ENCODE data around the gene GALNT18.

GALNT18 gene

DNA sequence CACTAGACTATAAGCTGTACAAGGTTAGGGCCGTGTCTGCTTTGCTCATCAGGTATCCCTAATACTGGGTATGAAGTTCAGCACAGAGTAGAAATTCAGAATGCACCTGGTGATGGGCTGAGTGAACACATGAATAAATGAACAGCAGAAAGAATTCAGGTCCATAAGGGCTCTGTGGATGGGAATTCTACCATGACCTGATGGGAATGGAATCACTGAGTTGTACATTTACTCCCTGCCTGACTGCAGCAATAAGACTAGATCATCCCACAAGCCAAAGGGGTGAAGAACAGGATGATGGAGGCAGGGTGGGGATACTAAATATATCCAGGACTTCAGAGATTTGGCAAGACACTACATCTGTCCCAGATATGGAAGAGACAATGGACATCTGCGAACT lies 182.2 kb downstream of the GALNT18 start:
- H3K4me1 ChIP-seq (ENCODE audit: control insufficient read depth in 2 of 2, insufficient read depth in 1 of 2, low read depth in 1 of 2, low read length in 2 of 2): peaks cover 0 to 22% of the 10 kb centered on the region in 2 donors
- H2BK15ac ChIP-seq (ENCODE audit: low read length): no peak overlapping the region
- H3K36me3 ChIP-seq (replicated peaks in 1 of 2; ENCODE audit: control insufficient read depth in 2 of 2, insufficient read depth in 2 of 2, low read length in 2 of 2): no peaks in the 10 kb centered on the region
- H3K23ac ChIP-seq (ENCODE audit: low read depth, low read length, poor library complexity): no peak overlapping the region
- no CpG with 5 or more reads among the region's 2 CpGs for WGBS, 2 donors (ENCODE audit: extremely low coverage in 2 of 2, insufficient read length in 2 of 2, insufficient replicate concordance in 1 of 2)
- no peak overlapping the region for H3K4me3 ChIP-seq (ENCODE audit: low read length in 2 of 2)
- no peak overlapping the region for H3K4ac ChIP-seq (ENCODE audit: low read length)
- no peak overlapping the region for H3K9ac ChIP-seq (ENCODE audit: low read depth, low read length, poor library complexity)
- H3K27me3 ChIP-seq (ENCODE audit: control insufficient read depth in 3 of 3, insufficient read depth in 3 of 3, low read depth in 1 of 3, low read length in 3 of 3): no peaks in the 10 kb centered on the region
- no peak overlapping the region for H2BK5ac ChIP-seq (ENCODE audit: low read length)
- no peak overlapping the region for H3K14ac ChIP-seq (ENCODE audit: low read length)
- no peak overlapping the region for H4K91ac ChIP-seq (ENCODE audit: low read depth, low read length, poor library complexity)
- no peaks in the 10 kb centered on the region for H3K9me3 ChIP-seq (replicated peaks in 1 of 2; ENCODE audit: control insufficient read depth in 2 of 2, insufficient read depth in 1 of 2, low read depth in 1 of 2, low read length in 2 of 2)
- DNase-seq (ENCODE audit: low spot score): no peak
- no peak overlapping the region for H3K27ac ChIP-seq (replicated peaks; ENCODE audit: low read length)
- H2AK5ac ChIP-seq (ENCODE audit: low read depth, low read length): no peak overlapping the region
- H2AFZ ChIP-seq (ENCODE audit: low read length): no peak overlapping the region
- no peak overlapping the region for H2BK12ac ChIP-seq (ENCODE audit: low read length)
- no peak overlapping the region for H3K18ac ChIP-seq (ENCODE audit: low read length)
- H4K8ac ChIP-seq (ENCODE audit: low read depth, low read length): no peak overlapping the region
- no peak overlapping the region for H2BK120ac ChIP-seq (ENCODE audit: low read depth, low read length)
- H3K79me1 ChIP-seq (ENCODE audit: low read depth, low read length): no peaks in the 10 kb centered on the region
- no peak overlapping the region for H3K4me2 ChIP-seq (ENCODE audit: insufficient read depth, low read length, poor library complexity, severe bottlenecking)

DNA sequence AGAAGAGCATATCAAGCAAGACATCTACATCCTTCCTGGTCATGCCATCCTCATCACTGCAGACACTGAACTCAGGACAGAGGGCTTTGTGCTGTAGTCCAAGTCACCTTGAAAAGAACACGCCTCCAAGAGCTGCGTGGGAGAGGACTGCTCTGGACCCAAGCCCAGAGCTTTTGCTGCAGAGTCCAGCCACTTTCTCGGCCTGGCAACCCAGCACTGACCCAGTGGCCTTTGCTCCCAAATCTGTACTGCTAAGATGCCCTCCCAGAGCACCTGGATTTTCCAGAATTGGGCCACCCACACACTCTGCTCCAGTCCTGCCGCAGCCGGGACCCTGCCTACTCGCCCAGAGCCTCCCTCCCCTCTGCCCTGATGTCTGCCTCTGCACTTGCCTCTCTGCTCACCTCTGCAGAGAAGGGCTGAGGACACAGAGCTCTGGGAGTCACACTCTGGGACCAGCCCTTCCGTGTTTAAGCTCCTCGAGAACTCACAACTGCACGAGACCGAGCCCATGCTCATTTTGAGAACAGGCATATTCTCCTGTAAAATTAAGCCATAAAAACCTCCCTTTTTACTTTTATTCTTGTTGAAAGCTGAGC lies 185.0 kb downstream of the GALNT18 start:
- WGBS, 2 donors (ENCODE audit: extremely low coverage in 2 of 2, insufficient read length in 2 of 2, insufficient replicate concordance in 1 of 2): no CpG with 5 or more reads among the region's 10 CpGs
- DNase-seq (ENCODE audit: low spot score): no peak
- Histone ChIP-seq H3K4me3 (ENCODE audit: low read length in 2 of 2) (no peak overlapping the region), H2BK120ac (ENCODE audit: low read depth, low read length) (no peak overlapping the region), H4K91ac (ENCODE audit: low read depth, low read length, poor library complexity) (no peak overlapping the region), H3K27ac (replicated peaks; ENCODE audit: low read length) (no peak overlapping the region), H3K27me3 (ENCODE audit: control insufficient read depth in 3 of 3, insufficient read depth in 3 of 3, low read depth in 1 of 3, low read length in 3 of 3) (no peaks in the 10 kb centered on the region), H3K36me3 (replicated peaks in 1 of 2; ENCODE audit: control insufficient read depth in 2 of 2, insufficient read depth in 2 of 2, low read length in 2 of 2) (no peaks in the 10 kb centered on the region), H2BK12ac (ENCODE audit: low read length) (no peak overlapping the region), H2BK15ac (ENCODE audit: low read length) (no peak overlapping the region), H3K4me1 (ENCODE audit: control insufficient read depth in 2 of 2, insufficient read depth in 1 of 2, low read depth in 1 of 2, low read length in 2 of 2) (peaks cover 0 to 22% of the 10 kb centered on the region in 2 donors), H3K4me2 (ENCODE audit: insufficient read depth, low read length, poor library complexity, severe bottlenecking) (no peak overlapping the region), H3K9me3 (replicated peaks in 1 of 2; ENCODE audit: control insufficient read depth in 2 of 2, insufficient read depth in 1 of 2, low read depth in 1 of 2, low read length in 2 of 2) (no peaks in the 10 kb centered on the region), H3K4ac (ENCODE audit: low read length) (no peak overlapping the region), H3K79me1 (ENCODE audit: low read depth, low read length) (no peaks in the 10 kb centered on the region), H2AFZ (ENCODE audit: low read length) (no peak overlapping the region), H3K18ac (ENCODE audit: low read length) (peak overlapping the region; percentile 22), H2BK5ac (ENCODE audit: low read length) (no peak overlapping the region), H2AK5ac (ENCODE audit: low read depth, low read length) (no peak overlapping the region), H3K23ac (ENCODE audit: low read depth, low read length, poor library complexity) (no peak overlapping the region), H3K9ac (ENCODE audit: low read depth, low read length, poor library complexity) (no peak overlapping the region), H4K8ac (ENCODE audit: low read depth, low read length) (no peak overlapping the region), H3K14ac (ENCODE audit: low read length) (no peak overlapping the region)

GRCh38 chr11:11435635-11436034 lies 186.2 kb downstream of the GALNT18 start:
- Histone ChIP-seq H3K27me3 (ENCODE audit: control insufficient read depth in 3 of 3, insufficient read depth in 3 of 3, low read depth in 1 of 3, low read length in 3 of 3) (no peaks in the 10 kb centered on the region), H2BK12ac (ENCODE audit: low read length) (peak overlapping the region; percentile 77), H4K8ac (ENCODE audit: low read depth, low read length) (no peak overlapping the region), H2AFZ (ENCODE audit: low read length) (no peak overlapping the region), H3K9ac (ENCODE audit: low read depth, low read length, poor library complexity) (no peak overlapping the region), H3K4ac (ENCODE audit: low read length) (no peak overlapping the region), H3K4me1 (ENCODE audit: control insufficient read depth in 2 of 2, insufficient read depth in 1 of 2, low read depth in 1 of 2, low read length in 2 of 2) (peaks cover 0 to 22% of the 10 kb centered on the region in 2 donors), H3K9me3 (replicated peaks in 1 of 2; ENCODE audit: control insufficient read depth in 2 of 2, insufficient read depth in 1 of 2, low read depth in 1 of 2, low read length in 2 of 2) (no peaks in the 10 kb centered on the region), H2BK5ac (ENCODE audit: low read length) (no peak overlapping the region), H2BK15ac (ENCODE audit: low read length) (no peak overlapping the region), H3K18ac (ENCODE audit: low read length) (peak overlapping the region; percentile 23), H3K27ac (replicated peaks; ENCODE audit: low read length) (peak overlapping the region; percentile 18), H2AK5ac (ENCODE audit: low read depth, low read length) (no peak overlapping the region), H4K91ac (ENCODE audit: low read depth, low read length, poor library complexity) (no peak overlapping the region), H3K4me3 (ENCODE audit: low read length in 2 of 2) (no peak overlapping the region), H2BK120ac (ENCODE audit: low read depth, low read length) (peak overlapping the region; percentile 33), H3K79me1 (ENCODE audit: low read depth, low read length) (no peaks in the 10 kb centered on the region), H3K4me2 (ENCODE audit: insufficient read depth, low read length, poor library complexity, severe bottlenecking) (no peak overlapping the region), H3K36me3 (replicated peaks in 1 of 2; ENCODE audit: control insufficient read depth in 2 of 2, insufficient read depth in 2 of 2, low read length in 2 of 2) (no peaks in the 10 kb centered on the region), H3K14ac (ENCODE audit: low read length) (no peak overlapping the region), H3K23ac (ENCODE audit: low read depth, low read length, poor library complexity) (no peak overlapping the region)
- peak; percentile 27 for DNase-seq (ENCODE audit: low spot score)
- WGBS, 2 donors (ENCODE audit: extremely low coverage in 2 of 2, insufficient read length in 2 of 2, insufficient replicate concordance in 1 of 2): no CpG with 5 or more reads among the region's 12 CpGs

- Histone ChIP-seq H3K36me3 (replicated peaks in 1 of 2; ENCODE audit: control insufficient read depth in 2 of 2, insufficient read depth in 2 of 2, low read length in 2 of 2) (no peaks in the 10 kb centered on the region), H3K9ac (ENCODE audit: low read depth, low read length, poor library complexity) (no peak overlapping the region)
These were observed 187.8 kb downstream of the GALNT18 start for GRCh38 chr11:11433960-11434359.

More at GRCh38 chr11:11433960-11434359, 187.8 kb downstream of the GALNT18 start:
- Histone ChIP-seq H3K4me2 (ENCODE audit: insufficient read depth, low read length, poor library complexity, severe bottlenecking) (no peak overlapping the region), H2BK12ac (ENCODE audit: low read length) (no peak overlapping the region), H3K14ac (ENCODE audit: low read length) (no peak overlapping the region), H3K9me3 (replicated peaks in 1 of 2; ENCODE audit: control insufficient read depth in 2 of 2, insufficient read depth in 1 of 2, low read depth in 1 of 2, low read length in 2 of 2) (no peaks in the 10 kb centered on the region), H2BK120ac (ENCODE audit: low read depth, low read length) (no peak overlapping the region), H3K18ac (ENCODE audit: low read length) (peak overlapping the region; percentile 17), H2AK5ac (ENCODE audit: low read depth, low read length) (no peak overlapping the region), H3K27ac (replicated peaks; ENCODE audit: low read length) (no peak overlapping the region), H2BK5ac (ENCODE audit: low read length) (no peak overlapping the region), H2AFZ (ENCODE audit: low read length) (no peak overlapping the region), H3K79me1 (ENCODE audit: low read depth, low read length) (no peaks in the 10 kb centered on the region), H3K4me1 (ENCODE audit: control insufficient read depth in 2 of 2, insufficient read depth in 1 of 2, low read depth in 1 of 2, low read length in 2 of 2) (peaks cover 0 to 19% of the 10 kb centered on the region in 2 donors), H3K4ac (ENCODE audit: low read length) (no peak overlapping the region), H3K23ac (ENCODE audit: low read depth, low read length, poor library complexity) (no peak overlapping the region), H4K8ac (ENCODE audit: low read depth, low read length) (no peak overlapping the region), H3K27me3 (ENCODE audit: control insufficient read depth in 3 of 3, insufficient read depth in 3 of 3, low read depth in 1 of 3, low read length in 3 of 3) (no peaks in the 10 kb centered on the region), H2BK15ac (ENCODE audit: low read length) (no peak overlapping the region), H3K4me3 (ENCODE audit: low read length in 2 of 2) (no peak overlapping the region), H4K91ac (ENCODE audit: low read depth, low read length, poor library complexity) (no peak overlapping the region)
- DNase-seq (ENCODE audit: low spot score): no peak
- no CpG with 5 or more reads among the region's 2 CpGs for WGBS, 2 donors (ENCODE audit: extremely low coverage in 2 of 2, insufficient read length in 2 of 2, insufficient replicate concordance in 1 of 2)

Data from neuronal stem cell (in vitro differentiated cells).